NCI-H2081 treated with DMSO at 0.1 percent for 48 hours (cell line): Measurements from ENCODE around the gene POP4.

Experiments used
- DNase-seq: peaks from one replicate; lab custom pipeline; 2025; lab: John Stamatoyannopoulos, UW

Gene POP4

DNA sequence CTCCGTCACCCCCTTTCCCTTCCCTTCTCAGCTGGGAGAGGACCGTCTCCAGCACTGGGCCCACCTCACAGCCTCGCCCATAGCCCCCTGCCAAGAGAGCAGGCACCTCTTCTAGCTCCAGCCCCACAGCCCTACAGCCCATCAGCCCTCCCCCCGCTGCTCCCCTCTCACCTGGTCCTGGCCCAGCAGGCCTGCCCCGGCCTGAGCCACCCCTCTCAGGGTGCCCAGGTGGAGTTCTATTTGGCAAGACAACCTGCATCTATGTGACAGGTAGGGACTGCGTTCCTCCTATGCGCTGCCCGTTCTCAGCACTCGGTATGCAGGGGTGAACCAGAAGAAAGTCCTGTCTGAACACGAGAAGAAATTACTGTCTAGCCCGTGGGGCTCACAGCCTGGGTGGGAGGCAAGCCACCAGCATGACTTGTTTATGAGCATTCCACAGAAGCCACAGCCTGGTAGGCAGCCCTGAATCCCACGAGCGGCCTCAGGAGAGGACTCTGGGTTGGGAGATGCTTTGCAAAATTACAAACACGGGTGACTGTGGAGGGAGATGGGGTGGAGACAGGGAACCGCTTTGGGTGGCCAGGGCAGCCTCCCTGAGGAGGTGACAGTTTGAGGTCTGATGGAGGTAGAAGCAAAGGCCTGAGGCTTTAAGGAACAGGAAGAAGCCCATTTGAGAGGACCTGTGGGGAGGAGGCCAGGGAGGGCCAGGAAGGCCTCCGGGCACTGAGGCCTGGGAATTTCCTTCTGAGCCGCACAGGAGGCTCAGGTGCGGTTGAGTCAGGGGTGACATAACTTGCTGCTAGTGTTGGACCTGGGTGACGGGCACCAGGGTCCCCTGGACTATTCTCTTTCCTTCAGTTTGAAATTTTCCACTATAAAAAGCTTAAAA is 58.0 kb downstream of the POP4 start:
- DNase-seq, result no peak

DNA sequence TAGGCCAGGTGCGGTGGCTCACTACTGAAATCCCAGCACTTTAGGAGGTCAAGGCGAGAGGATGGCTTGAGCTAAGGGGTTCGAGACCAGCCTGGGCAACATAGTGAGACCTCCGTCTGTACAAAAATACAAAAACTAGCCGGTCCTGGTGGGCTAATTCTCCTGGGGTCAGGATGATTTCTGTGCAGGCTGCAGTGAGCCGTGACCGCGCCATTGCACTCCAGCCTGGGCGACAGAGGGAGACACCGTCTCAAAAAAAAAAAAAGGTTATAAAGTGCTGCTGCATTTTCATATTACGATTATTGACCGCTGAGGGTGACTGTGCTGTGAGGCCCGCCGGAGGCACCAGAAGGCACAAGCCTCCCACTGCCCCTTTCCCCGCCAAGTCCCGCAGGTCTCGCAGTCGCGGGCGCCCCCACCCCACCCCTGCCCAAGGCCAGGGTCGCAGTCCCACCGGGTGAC is 58.7 kb downstream of the POP4 start:
- DNase-seq, result no peak

GRCh38 chr19:29665215-29665825 is 59.2 kb downstream of the POP4 start, which contains the start of gene PLEKHF1:
Gene PLEKHF1, plus strand, starts transcription at chr19:29665461. Its CDS starts 8,379 bp downstream, at chr19:29673840.
- DNase-seq, result no peak

- DNase-seq, result no peak
Measured at GRCh38 chr19:29665826-29666577, 59.9 kb downstream of the POP4 start.
